Ovary (tissue), 9 donors: Measurements from ENCODE around the gene FBXO36. TPM values are rescaled to one million over a fixed set of nuclear protein-coding genes. Genes with fewer than 3 reads are reported as not detected.

Experiments used
- DNase-seq, 5 donors: peaks; one replicate each; pipeline ENCODE4 v3.0.0-alpha.2; 2019 to 2020
- H3K27ac ChIP-seq, 2 donors: fragments of 200-600 bp; one replicate each; pipeline versions ENCODE4 v1.5.1 to v1.8.0; 2019 to 2022
- H3K27me3 ChIP-seq: fragments of 200-600 bp; one replicate; pipeline ENCODE4 v1.8.0; 2022
- H3K36me3 ChIP-seq: fragments of 200-600 bp; sonication (generic); one replicate; pipeline ENCODE4 v1.5.1; 2019
- H3K4me1 ChIP-seq: one replicate; pipeline ENCODE4 v1.8.1; 2013; ENCODE audit warnings: mild to moderate bottlenecking, moderate library complexity; ENCODE audit not compliant: insufficient read depth
- H3K4me3 ChIP-seq: fragments of 200-600 bp; sonication (generic); one replicate; pipeline ENCODE4 v1.5.1; 2017
- H3K9me3 ChIP-seq, 2 donors: fragments of 200-600 bp in 1 of 2; sonication (generic) in 1 of 2; one replicate each; pipeline versions ENCODE4 v1.5.1 to v1.8.1; 2013 to 2019; ENCODE audit warnings: mild to moderate bottlenecking in 1 of 2, moderate library complexity in 1 of 2
- CTCF ChIP-seq, 3 donors: fragments of 450-650 bp in 2 of 3; fragments of 200-600 bp in 1 of 3; IDR thresholded peaks; one replicate each; pipeline versions ENCODE4 v1.5.1 to v1.8.0; 2016 to 2022; ENCODE audit warnings: antibody characterized with exemption in 3 of 3, mild to moderate bottlenecking in 1 of 3
- EP300 ChIP-seq: sonication (generic); formaldehyde crosslinking; IDR thresholded peaks from one replicate; pipeline ENCODE4 v1.6.1; 2017; ENCODE audit warnings: antibody characterized with exemption
- POLR2A ChIP-seq: fragments of 450-650 bp; IDR thresholded peaks from one replicate; pipeline ENCODE4 v1.6.1; 2017; ENCODE audit warnings: antibody characterized with exemption, mild to moderate bottlenecking, moderate library complexity
- WGBS, 3 donors: extraction: QIAGEN DNeasy Blood & Tissue Kit in 1 of 3; methylation state at CpG; one replicate each; pipeline versions ENCODE4 v1.1.5 to v1.1.7; 2013 to 2017; 5-methylcytosine and 5-hydroxymethylcytosine counted together
- intact Hi-C, 4 donors: fragments of 100-400 bp; cut with DNase I; formaldehyde crosslinking; loops; one replicate each; pipeline versions ENCODE4 v1.11.0 to v1.15.1; 2022 to 2023
- polyA plus RNA-seq, 2 donors: library from polyadenylated mRNA; stranded (reverse); fragments of 200-250 nt in 1 of 2; fragments of 350-450 nt in 1 of 2; fragmentation: Illumina TruSeq in 1 of 2; extraction: RNeasy Lipid Tissue Mini Kit (QIAGEN cat#74804) in 1 of 2; gene quantifications; one replicate each; pipeline ENCODE4 v1.2.3, GENCODE V29; 2013 to 2014
- total RNA-seq, 7 donors: library from RNA; depleted of rRNA in 2 of 7; stranded (reverse); fragments of >200 nt in 2 of 7; fragmentation: NEBNext Ultra II Directional in 3 of 7; extraction: Animal tissue kit (Norgen Biotek cat#: 25700) in 3 of 7; gene quantifications; one replicate each; pipeline versions ENCODE4 v1.1.0 to v1.2.4, GENCODE V29; 2016 to 2023
- donor health status: DM: no; HTN: no; CAD: no; lungs with moderate emphysema.
- donor health status: DM: no; HTN: no; CAD: no.
- donor health status: Bipolar disorder and iron deficiency.
- donor health status: DM: yes; HTN: yes; CAD: no.
- donor health status: DM: no; HTN: no; CAD: no.
- donor health status: DM: yes; HTN: yes; CAD: no.

Gene FBXO36
- total and polyA plus RNA-seq, 9 donors: 1.5 to 8.4 (median 3.7) TPM

- Histone ChIP-seq H3K4me3 (no peak overlapping the region), H3K9me3 (no peaks in the 10 kb centered on the region), H3K27ac (no peak overlapping the region), H3K36me3 (no peaks in the 10 kb centered on the region), H3K4me1 (peaks cover 4% of the 10 kb centered on the region), H3K27me3 (no peaks in the 10 kb centered on the region)
- no peak for TF ChIP-seq EP300
- TF ChIP-seq POLR2A: no peak
- TF ChIP-seq CTCF (IDR thresholded peaks at IDR 0.05): no peak
- no peak for DNase-seq
- 86 to 88% (median 87%) methylated on average over 3 of the region's 3 CpGs for WGBS, 3 donors
- intact Hi-C loops: no loop called here
Measured at GRCh38 chr2:229969921-229970320, 47.6 kb downstream of the FBXO36 start.

GRCh38 chr2:229970406-229970805 lies 48.1 kb downstream of the FBXO36 start:
- 85 to 93% (median 89%) methylated on average over 3 of the region's 3 CpGs for WGBS, 3 donors
- H3K27ac ChIP-seq: no peak overlapping the region
- H3K4me1 ChIP-seq: peaks cover 4% of the 10 kb centered on the region
- no peaks in the 10 kb centered on the region for H3K27me3 ChIP-seq
- no peak for TF ChIP-seq CTCF (IDR thresholded peaks at IDR 0.05)
- TF ChIP-seq POLR2A: no peak
- TF ChIP-seq EP300: no peak
- H3K4me3 ChIP-seq: no peak overlapping the region
- intact Hi-C loops: no loop called here
- no peaks in the 10 kb centered on the region for H3K9me3 ChIP-seq
- DNase-seq: no peak
- H3K36me3 ChIP-seq: no peaks in the 10 kb centered on the region

GRCh38 chr2:229971298-229971790 lies 49.0 kb downstream of the FBXO36 start:
- H3K27me3 ChIP-seq: no peaks in the 10 kb centered on the region
- peaks cover 4% of the 10 kb centered on the region for H3K4me1 ChIP-seq
- H3K36me3 ChIP-seq: no peaks in the 10 kb centered on the region
- H3K4me3 ChIP-seq: no peak overlapping the region
- no peak for DNase-seq
- H3K27ac ChIP-seq: no peak overlapping the region
- intact Hi-C loops: no loop called here
- no peak for TF ChIP-seq EP300
- H3K9me3 ChIP-seq: no peaks in the 10 kb centered on the region
- WGBS, 3 donors: 95 to 99% (median 96%) methylated on average over 3 of the region's 3 CpGs

GRCh38 chr2:229974266-229974665 lies 52.0 kb downstream of the FBXO36 start:
- DNase-seq: peak in 1 of 5 donors; percentile 18
- TF ChIP-seq POLR2A (no peak), CTCF (IDR thresholded peaks at IDR 0.05) (no peak), EP300 (no peak)

GRCh38 chr2:229980431-229981184 lies 58.3 kb downstream of the FBXO36 start:
- intact Hi-C loops: no loop called here
- peak; percentile 68 to 82 (median 75) for DNase-seq
- Histone ChIP-seq H3K27me3 (no peaks in the 10 kb centered on the region), H3K4me1 (peaks cover 7% of the 10 kb centered on the region), H3K36me3 (no peaks in the 10 kb centered on the region), H3K4me3 (no peak overlapping the region), H3K27ac (peak overlapping the region in 1 of 2 donors; percentile 53), H3K9me3 (no peaks in the 10 kb centered on the region)
- 6 to 11% (median 9%) methylated on average over 7 of the region's 7 CpGs for WGBS, 3 donors
- TF ChIP-seq POLR2A (no peak), CTCF (IDR thresholded peaks at IDR 0.05) (no peak), EP300 (no peak)

More at GRCh38 chr2:229974266-229974665, 52.0 kb downstream of the FBXO36 start:
- Histone ChIP-seq H3K27ac (no peak overlapping the region), H3K27me3 (no peaks in the 10 kb centered on the region), H3K36me3 (no peaks in the 10 kb centered on the region), H3K4me3 (no peak overlapping the region), H3K9me3 (no peaks in the 10 kb centered on the region), H3K4me1 (peaks cover 4% of the 10 kb centered on the region)
- 10 to 15% (median 12%) methylated on average over 6 of the region's 6 CpGs for WGBS, 3 donors
- intact Hi-C loops: no loop called here
